HCT116 (cell line): ENCODE measurements around the gene CDH23. TPM values are rescaled to one million over a fixed set of nuclear protein-coding genes. Genes with fewer than 3 reads are reported as not detected.

ENCODE experiments used
- ATAC-seq: fragments of 200-7000 bp; cut with Tn5 transposase; 2 replicates; pipeline ENCODE4 v1.9.1; 2020; ENCODE audit warnings: mild to moderate bottlenecking, moderate library complexity
- BruUV-seq: library from RNA; stranded (reverse); fragments of 400-500 nt; replicated peaks from 2 replicates; lab custom pipeline; 2021; lab: Mats Ljungman, UMichigan
- CTCF ChIA-PET: fragments of 300-600 bp; sonication (Branson Sonifier 250); formaldehyde crosslinking; loops from one replicate; lab custom pipeline; 2021; ENCODE audit warnings: antibody characterized with exemption; lab: Charles Lee
- POLR2A ChIA-PET: fragments of 300-600, 350-600 bp; sonication (Branson Sonifier 250); formaldehyde crosslinking; loops from one replicate; lab custom pipeline; 2021; ENCODE audit warnings: antibody characterized with exemption; lab: Charles Lee
- RAD21 ChIA-PET, 2 experiments: fragments of 300-600 bp; sonication (Branson Sonifier 250); formaldehyde crosslinking; loops; one replicate each; lab custom pipeline; 2023; ENCODE audit warnings: low total read pairs in 2 of 2; ENCODE audit not compliant: uncharacterized antibody in 2 of 2, unreplicated experiment in 2 of 2, low non-redundant PET in 1 of 2; lab: Charles Lee
- DNase-seq: peaks from one replicate; pipeline ENCODE4 v3.0.0-alpha.2; 2010; ENCODE audit warnings: low read depth, low spot score
- H2AFZ ChIP-seq: fragments of 200-600 bp; shearing (Covaris generic), sonication (generic); 2 replicates; pipeline ENCODE4 v1.6.1; 2017; ENCODE audit warnings: low read depth, mixed run types, mixed read lengths, antibody characterized with exemption, low read length; ENCODE audit not compliant: poor library complexity, severe bottlenecking
- H3K27ac ChIP-seq: 2 replicates; pipeline ENCODE4 v1.5.1; 2012; ENCODE audit warnings: low read depth, low read length
- H3K27me3 ChIP-seq: fragments of 200-600 bp; sonication (generic); 2 replicates; pipeline ENCODE4 v1.6.1; 2016; ENCODE audit warnings: mixed run types, low read length, mixed read lengths; ENCODE audit not compliant: insufficient read depth
- H3K36me3 ChIP-seq, 2 experiments: fragments of 200-500 bp in 1 of 2; fragments of 200-600 bp in 1 of 2; sonication (Bioruptor generic) in 1 of 2; sonication (generic) in 1 of 2; 2 replicates each; pipeline versions ENCODE4 v1.5.1 to v1.6.1; 2014 to 2016; ENCODE audit warnings: low read length in 2 of 2, inconsistent platforms in 1 of 2, mixed read lengths in 1 of 2, mixed run types in 1 of 2; ENCODE audit not compliant: insufficient read depth in 2 of 2, control insufficient read depth in 1 of 2
- H3K4me1 ChIP-seq, 2 experiments: fragments of 200-600 bp in 1 of 2; sonication (generic) in 1 of 2; 2 replicates each; pipeline versions ENCODE4 v1.5.1 to v1.6.1; 2012 to 2017; ENCODE audit warnings: low read length in 2 of 2, inconsistent platforms in 1 of 2, mild to moderate bottlenecking in 1 of 2, mixed read lengths in 1 of 2, mixed run types in 1 of 2, moderate library complexity in 1 of 2; ENCODE audit not compliant: insufficient read depth in 2 of 2, control insufficient read depth in 1 of 2
- H3K4me2 ChIP-seq: fragments of 200-600 bp; sonication (generic); 2 replicates; pipeline ENCODE4 v1.6.1; 2017; ENCODE audit warnings: mixed run types, low read length, mixed read lengths
- H3K4me3 ChIP-seq, 2 experiments: fragments of 200-600 bp in 1 of 2; sonication (generic) in 1 of 2; replicated peaks in 1 of 2; 2 replicates each; pipeline ENCODE4 v1.5.1; 2011 to 2016; ENCODE audit warnings: low read length in 2 of 2, control low read depth in 1 of 2, low read depth in 1 of 2, mild to moderate bottlenecking in 1 of 2, mixed read lengths in 1 of 2, mixed run types in 1 of 2
- H3K79me2 ChIP-seq: fragments of 200-600 bp; sonication (generic); 2 replicates; pipeline ENCODE4 v1.6.1; 2017; ENCODE audit warnings: mild to moderate bottlenecking, mixed run types, low read length, moderate library complexity, mixed read lengths; ENCODE audit not compliant: insufficient read depth
- H3K9ac ChIP-seq: fragments of 200-600 bp; sonication (generic); 2 replicates; pipeline ENCODE4 v1.6.1; 2016; ENCODE audit warnings: low read length, mixed read lengths
- H3K9me2 ChIP-seq: fragments of 200-600 bp; sonication (generic), shearing (Covaris generic); 2 replicates; pipeline ENCODE4 v1.6.1; 2017; ENCODE audit warnings: mixed run types, mild to moderate bottlenecking, moderate library complexity; ENCODE audit not compliant: insufficient read depth
- H3K9me3 ChIP-seq, 2 experiments: fragments of 200-500 bp in 1 of 2; fragments of 200-600 bp in 1 of 2; sonication (Bioruptor generic) in 1 of 2; sonication (generic) in 1 of 2; 2 replicates each; pipeline ENCODE4 v1.6.1; 2014 to 2017; ENCODE audit warnings: low read length in 2 of 2, mixed read lengths in 2 of 2, inconsistent platforms in 1 of 2, low read depth in 1 of 2, mild to moderate bottlenecking in 1 of 2, mixed run types in 1 of 2, moderate library complexity in 1 of 2; ENCODE audit not compliant: control insufficient read depth in 1 of 2, insufficient read depth in 1 of 2
- H4K20me1 ChIP-seq: fragments of 200-600 bp; sonication (generic), shearing (Covaris generic); 2 replicates; pipeline ENCODE4 v1.6.1; 2017; ENCODE audit warnings: mixed run types, mild to moderate bottlenecking, moderate library complexity; ENCODE audit not compliant: insufficient read depth
- EGR1 ChIP-seq: IDR thresholded peaks from 2 replicates; pipeline ENCODE4 v1.6.1; 2012; ENCODE audit warnings: low read depth
- EZH2phosphoT487 ChIP-seq: fragments of 200-600 bp; IDR thresholded peaks from 2 replicates; pipeline ENCODE4 v1.6.1; 2018; ENCODE audit warnings: antibody characterized with exemption, borderline replicate concordance
- POLR2AphosphoS5 ChIP-seq: IDR thresholded peaks from 2 replicates; pipeline ENCODE4 v1.6.1; 2011; ENCODE audit warnings: mild to moderate bottlenecking, low read depth, low read length, moderate library complexity
- YY1 ChIP-seq: IDR thresholded peaks from 2 replicates; pipeline ENCODE4 v1.6.1; 2011; ENCODE audit warnings: low read length, low read depth, moderate library complexity, mild to moderate bottlenecking; ENCODE audit not compliant: insufficient replicate concordance; ENCODE audit errors: extremely low read depth
- ZBTB33 ChIP-seq: IDR thresholded peaks from 2 replicates; pipeline ENCODE4 v1.6.1; 2011; ENCODE audit warnings: mild to moderate bottlenecking, low read length, moderate library complexity; ENCODE audit not compliant: insufficient replicate concordance; ENCODE audit errors: extremely low read depth
- ZFX ChIP-seq: fragments of 450-650 bp; IDR thresholded peaks from 2 replicates; pipeline ENCODE4 v1.6.1; 2017
- ZNF274 ChIP-seq: fragments of 200-500 bp; sonication (Bioruptor generic); IDR thresholded peaks from 2 replicates; pipeline ENCODE4 v1.6.1; 2014; ENCODE audit warnings: mild to moderate bottlenecking, low read depth, low read length, inconsistent platforms
- intact Hi-C: fragments of 100-400 bp; cut with micrococcal nuclease; formaldehyde crosslinking; loops from 2 replicates; pipeline ENCODE4 v1.10.0; 2022
- total RNA-seq: library from RNA; stranded (reverse); gene quantifications from one replicate; pipeline ENCODE4 v1.2.1, GENCODE V29; 2021; ENCODE audit not compliant: unreplicated experiment

CDH23 gene
- total RNA-seq, 1 experiment from 2014 or later: not detected

- DNase-seq (no peak), ATAC-seq (no peak)
- H4K20me1 ChIP-seq: no peaks in the 10 kb centered on the region
- BruUV-seq: no TSS peak
- no peak overlapping the region for H3K4me2 ChIP-seq
- TF ChIP-seq EZH2phosphoT487 (no peak), ZNF274 (no peak)
- H3K9me2 ChIP-seq: no peaks in the 10 kb centered on the region
- no peaks in the 10 kb centered on the region for H3K36me3 ChIP-seq
- ChIA-PET POLR2A (no interaction called here), RAD21 (no interaction called here), CTCF (interaction anchor here (1.4 kb wide), 1 partner anchor 11 kb away, joined by 4 read pairs; no protein-coding TSS in a partner anchor)
- no peak overlapping the region for H3K9ac ChIP-seq
- no peak overlapping the region for H3K4me3 ChIP-seq
- peaks cover 0 to 6% of the 10 kb centered on the region in 2 experiments; a peak in 2 of 4 replicates for H3K4me1 ChIP-seq
- intact Hi-C loops: no loop called here
- H2AFZ ChIP-seq: no peak overlapping the region
- no peaks in the 10 kb centered on the region for H3K27me3 ChIP-seq
- no peak overlapping the region for H3K27ac ChIP-seq
- H3K9me3 ChIP-seq: no peaks in the 10 kb centered on the region
- no peaks in the 10 kb centered on the region for H3K79me2 ChIP-seq
Observed at GRCh38 chr10:71497763-71498326, 101.1 kb downstream of the CDH23 start.

- Histone ChIP-seq H4K20me1 (no peaks in the 10 kb centered on the region), H3K4me2 (no peak overlapping the region), H3K4me3 (no peak overlapping the region), H2AFZ (no peak overlapping the region), H3K27me3 (no peaks in the 10 kb centered on the region), H3K9me2 (no peaks in the 10 kb centered on the region), H3K79me2 (no peaks in the 10 kb centered on the region), H3K27ac (no peak overlapping the region), H3K4me1 (no peaks in the 10 kb centered on the region), H3K9me3 (no peaks in the 10 kb centered on the region), H3K9ac (no peak overlapping the region), H3K36me3 (no peaks in the 10 kb centered on the region)
- TF ChIP-seq ZBTB33 (no peak), ZFX (no peak), EGR1 (no peak), YY1 (no peak), POLR2AphosphoS5 (no peak)
- ChIA-PET RAD21 (no interaction called here), POLR2A (no interaction called here), CTCF (no interaction called here)
- ATAC-seq: no peak
- intact Hi-C loops: no loop called here
- no TSS peak for BruUV-seq
- no peak for DNase-seq
Observed at GRCh38 chr10:71501402-71501801, 104.7 kb downstream of the CDH23 start.
